IMR-90 (cell line): ENCODE results near the gene MAT2A. TPM values are rescaled to one million over a fixed set of nuclear protein-coding genes. Genes with fewer than 3 reads are reported as not detected.
A peak's percentile ranks its signal among the peaks of the same experiment; 100 is the strongest.

ENCODE experiments used
- ATAC-seq: fragments of 200-7000 bp; cut with Tn5 transposase; 2 replicates; pipeline ENCODE4 v1.9.1; 2020; ENCODE audit warnings: low read depth, mild to moderate bottlenecking, moderate library complexity
- Bru-seq: library from RNA; stranded (reverse); fragments of 400-500 nt; gene quantifications from one replicate; lab custom pipeline; 2021; lab: Mats Ljungman, UMichigan
- BruChase-seq, 2 experiments: library from RNA; stranded (reverse); fragments of 400-500 nt; gene quantifications; one replicate each; lab custom pipeline; 2021; lab: Mats Ljungman, UMichigan
- BruUV-seq: library from RNA; stranded (reverse); fragments of 400-500 nt; replicated peaks from 2 replicates; lab custom pipeline; 2021; lab: Mats Ljungman, UMichigan
- CTCF ChIA-PET: fragments of 300-600 bp; formaldehyde crosslinking; extraction: SDS; loops from one replicate; lab custom pipeline; 2021; ENCODE audit warnings: antibody characterized with exemption; lab: Yijun Ruan, JAX
- POLR2A ChIA-PET: fragments of 300-600 bp; sonication (Branson Sonifier 250); formaldehyde crosslinking; loops from one replicate; lab custom pipeline; 2022; ENCODE audit warnings: antibody characterized with exemption; ENCODE audit not compliant: unreplicated experiment; lab: Charles Lee
- DNase-seq: peaks from one replicate; pipeline ENCODE4 v3.0.0; 2013
- H2AFZ ChIP-seq: replicated peaks from 2 replicates; pipeline ENCODE3; 2013; ENCODE audit warnings: low read length, mild to moderate bottlenecking; ENCODE audit not compliant: poor library complexity
- H2AK5ac ChIP-seq: 2 replicates; pipeline ENCODE4 v1.6.1; 2013; ENCODE audit warnings: low read depth, low read length, inconsistent platforms
- H2AK9ac ChIP-seq: replicated peaks from 2 replicates; pipeline ENCODE3; 2013; ENCODE audit warnings: mild to moderate bottlenecking, low read depth, low read length, moderate library complexity; ENCODE audit not compliant: poor library complexity
- H2BK120ac ChIP-seq: 2 replicates; pipeline ENCODE4 v1.6.1; 2013; ENCODE audit warnings: low read depth, low read length, inconsistent platforms
- H2BK15ac ChIP-seq: 3 replicates; pipeline ENCODE4 v1.6.1; 2013; ENCODE audit warnings: low read depth, low read length, inconsistent platforms
- H2BK20ac ChIP-seq: 2 replicates; pipeline ENCODE4 v1.6.1; 2013; ENCODE audit warnings: low read depth, mild to moderate bottlenecking, inconsistent platforms, low read length, moderate library complexity
- H2BK5ac ChIP-seq: 2 replicates; pipeline ENCODE4 v1.6.1; 2013; ENCODE audit warnings: mild to moderate bottlenecking, low read depth, low read length, inconsistent platforms; ENCODE audit not compliant: poor library complexity, severe bottlenecking
- H3K14ac ChIP-seq: replicated peaks from 2 replicates; pipeline ENCODE4 v1.6.1; 2013; ENCODE audit warnings: low read depth, low read length, inconsistent platforms
- H3K18ac ChIP-seq: 2 replicates; pipeline ENCODE4 v1.6.1; 2013; ENCODE audit warnings: low read depth, low read length, control low read depth
- H3K23ac ChIP-seq: 2 replicates; pipeline ENCODE4 v1.6.1; 2013; ENCODE audit warnings: low read depth, low read length, inconsistent platforms
- H3K27ac ChIP-seq: 2 replicates; pipeline ENCODE4 v1.5.1; 2013; ENCODE audit warnings: mild to moderate bottlenecking, control low read depth, low read length; ENCODE audit not compliant: insufficient read depth
- H3K27me3 ChIP-seq: 2 replicates; pipeline ENCODE4 v1.6.1; 2013; ENCODE audit warnings: low read length; ENCODE audit not compliant: control insufficient read depth, insufficient read depth
- H3K36me3 ChIP-seq: 2 replicates; pipeline ENCODE4 v1.6.1; 2013; ENCODE audit warnings: low read length, mixed read lengths; ENCODE audit not compliant: control insufficient read depth, insufficient read depth
- H3K4ac ChIP-seq: 2 replicates; pipeline ENCODE4 v1.6.1; 2013; ENCODE audit warnings: low read depth, low read length, inconsistent platforms
- H3K4me1 ChIP-seq: 2 replicates; pipeline ENCODE4 v1.6.1; 2013; ENCODE audit warnings: low read length, mixed read lengths; ENCODE audit not compliant: control insufficient read depth, insufficient read depth
- H3K4me2 ChIP-seq: 2 replicates; pipeline ENCODE4 v1.6.1; 2013; ENCODE audit warnings: low read depth, mild to moderate bottlenecking, control low read depth, low read length, moderate library complexity
- H3K4me3 ChIP-seq: 2 replicates; pipeline ENCODE4 v1.5.1; 2013; ENCODE audit warnings: low read depth, mild to moderate bottlenecking, control low read depth, low read length, moderate library complexity; ENCODE audit not compliant: insufficient read depth
- H3K56ac ChIP-seq: 2 replicates; pipeline ENCODE4 v1.6.1; 2013; ENCODE audit warnings: low read length, inconsistent platforms; ENCODE audit not compliant: insufficient read depth; ENCODE audit errors: extremely low read depth
- H3K79me1 ChIP-seq, 2 experiments: 2 replicates each; pipeline ENCODE4 v1.6.1; 2013; ENCODE audit warnings: low read length in 2 of 2, inconsistent platforms in 1 of 2, low read depth in 1 of 2
- H3K9ac ChIP-seq: 2 replicates; pipeline ENCODE4 v1.6.1; 2013; ENCODE audit warnings: low read depth, low read length, control low read depth
- H3K9me1 ChIP-seq: 2 replicates; pipeline ENCODE4 v1.6.1; 2013; ENCODE audit warnings: low read length, inconsistent platforms; ENCODE audit not compliant: insufficient read depth
- H3K9me3 ChIP-seq: 2 replicates; pipeline ENCODE4 v1.6.1; 2013; ENCODE audit warnings: low read length; ENCODE audit not compliant: control insufficient read depth, insufficient read depth
- H4K20me1 ChIP-seq: 2 replicates; pipeline ENCODE4 v1.6.1; 2013; ENCODE audit warnings: low read length, inconsistent platforms; ENCODE audit not compliant: insufficient read depth
- H4K5ac ChIP-seq: 2 replicates; pipeline ENCODE4 v1.6.1; 2013; ENCODE audit warnings: mild to moderate bottlenecking, low read depth, low read length, control low read depth
- H4K8ac ChIP-seq, 2 experiments: 2 replicates each; pipeline ENCODE4 v1.6.1; 2013; ENCODE audit warnings: low read depth in 2 of 2, low read length in 2 of 2, control low read depth in 1 of 2, inconsistent platforms in 1 of 2
- H4K91ac ChIP-seq: 2 replicates; pipeline ENCODE4 v1.6.1; 2013; ENCODE audit warnings: low read depth, low read length, inconsistent platforms; ENCODE audit not compliant: insufficient read depth
- BHLHE40 ChIP-seq: fragments of 150-350 bp; IDR thresholded peaks from 2 replicates; pipeline ENCODE4 v1.6.1; 2016; ENCODE audit warnings: mild to moderate bottlenecking, low read depth, low read length
- FOS ChIP-seq: fragments of 150-350 bp; IDR thresholded peaks from 2 replicates; pipeline ENCODE4 v1.6.1; 2016; ENCODE audit warnings: low read depth, low read length
- MAFK ChIP-seq: IDR thresholded peaks from 2 replicates; pipeline ENCODE4 v1.6.1; 2012; ENCODE audit warnings: low read depth, low read length, improper control_type of control experiment
- MAZ ChIP-seq: IDR thresholded peaks from 2 replicates; pipeline ENCODE4 v1.6.1; 2012; ENCODE audit warnings: low read depth, mild to moderate bottlenecking, low read length, improper control_type of control experiment, moderate library complexity, borderline replicate concordance
- MXI1 ChIP-seq: IDR thresholded peaks from 2 replicates; pipeline ENCODE4 v1.6.1; 2012; ENCODE audit warnings: low read depth, mild to moderate bottlenecking, low read length, moderate library complexity, borderline replicate concordance
- NFE2L2 ChIP-seq: fragments of 150-350 bp; IDR thresholded peaks from 2 replicates; pipeline ENCODE4 v1.6.1; 2016; ENCODE audit warnings: low read depth, mild to moderate bottlenecking, low read length
- RAD21 ChIP-seq: IDR thresholded peaks from 2 replicates; pipeline ENCODE4 v1.6.1; 2012; ENCODE audit warnings: low read length, improper control_type of control experiment
- RFX5 ChIP-seq: IDR thresholded peaks from 2 replicates; pipeline ENCODE4 v1.8.0; 2012; ENCODE audit warnings: low read depth, mild to moderate bottlenecking, low read length, moderate library complexity
- SMC3 ChIP-seq: fragments of 150-350 bp; IDR thresholded peaks from 2 replicates; pipeline ENCODE4 v1.6.1; 2016; ENCODE audit warnings: low read depth, mild to moderate bottlenecking, antibody characterized with exemption, low read length, moderate library complexity
- USF2 ChIP-seq: fragments of 150-350 bp; IDR thresholded peaks from 2 replicates; pipeline ENCODE4 v1.6.1; 2017; ENCODE audit warnings: mild to moderate bottlenecking, antibody characterized with exemption, low read length, low read depth
- WGBS, 2 experiments: methylation state at CpG; one replicate each; pipeline versions ENCODE4 v1.1.5 to v1.1.7; 2013; ENCODE audit warnings: missing lambda C conversion rate in 2 of 2; ENCODE audit not compliant: insufficient read length in 1 of 2; ENCODE audit errors: extremely low coverage in 2 of 2; 5-methylcytosine and 5-hydroxymethylcytosine counted together
- dilution Hi-C: fragments of 300-500 bp; cut with HindIII; formaldehyde crosslinking; loops from one replicate; pipeline ENCODE4 v1.14.3; 2018; ENCODE audit warnings: low sequenced_read_pairs; ENCODE audit not compliant: unreplicated experiment
- in situ Hi-C: fragments of 300-500 bp; cut with MboI; formaldehyde crosslinking; loops from 3 replicates; pipeline ENCODE4 v1.14.3; 2019; ENCODE audit warnings: low sequenced_read_pairs, inconsistent platforms, mixed read lengths
- intact Hi-C: fragments of 100-400 bp; cut with micrococcal nuclease; formaldehyde crosslinking; loops from 2 replicates; pipeline ENCODE4 v1.10.0; 2022
- long read RNA-seq: library from polyadenylated mRNA; unstranded; transcript quantifications from one replicate; pipeline ENCODE4 v2.0.0, GENCODE V29; 2021; ENCODE audit not compliant: unreplicated experiment
- polyA plus RNA-seq, 3 experiments: library from polyadenylated mRNA; depleted of rRNA; stranded (reverse); fragments of >200 nt; gene quantifications; 2 replicates each; pipeline ENCODE4 v1.2.3, GENCODE V29; 2012; ENCODE audit warnings: low replicate concordance in 1 of 3
- total RNA-seq: library from RNA; depleted of rRNA; stranded (reverse); fragments of >200 nt; gene quantifications from 2 replicates; pipeline ENCODE4 v1.2.3, GENCODE V29; 2012; rRNA removed
- TF ChIP-seq, protein P1 (sequence below): conservative IDR thresholded peaks from 2 replicates; pipeline ENCODE4 v1.5.1; 2012; ENCODE audit warnings: mild to moderate bottlenecking, low read depth, low read length, improper control_type of control experiment

The MAT2A gene
- 94.1 and 98.9 TPM in 2 replicates for total RNA-seq
- polyA plus RNA-seq (2012; rRNA removed) = 158 and 223 TPM in 2 replicates
- polyA plus RNA-seq (2012; cell fraction: cytosol; rRNA removed) = 40.6 and 65.5 TPM in 2 replicates
- polyA plus RNA-seq (2012; cell fraction: nucleus; rRNA removed; ENCODE audit: low replicate concordance) = 581 and 1,265 TPM in 2 replicates
- Bru-seq, nascent RNA = percentile 100 among the genes with signal in this experiment
- percentile 95 among the genes with signal in this experiment for BruChase-seq, experiment 1, labeled RNA remaining after a 6-hour chase
- percentile 100 among the genes with signal in this experiment for BruChase-seq, experiment 2, labeled RNA remaining after a 2-hour chase
- long read RNA-seq, transcript MAT2A-201 (9 exons, 2,819 nt) = major isoform, 48 of 108 reads
- long read RNA-seq, partial matches to known transcripts = 25 of 108 reads
- long read RNA-seq, other reads (novel, unspliced or antisense) = 30 of 108 reads

DNA sequence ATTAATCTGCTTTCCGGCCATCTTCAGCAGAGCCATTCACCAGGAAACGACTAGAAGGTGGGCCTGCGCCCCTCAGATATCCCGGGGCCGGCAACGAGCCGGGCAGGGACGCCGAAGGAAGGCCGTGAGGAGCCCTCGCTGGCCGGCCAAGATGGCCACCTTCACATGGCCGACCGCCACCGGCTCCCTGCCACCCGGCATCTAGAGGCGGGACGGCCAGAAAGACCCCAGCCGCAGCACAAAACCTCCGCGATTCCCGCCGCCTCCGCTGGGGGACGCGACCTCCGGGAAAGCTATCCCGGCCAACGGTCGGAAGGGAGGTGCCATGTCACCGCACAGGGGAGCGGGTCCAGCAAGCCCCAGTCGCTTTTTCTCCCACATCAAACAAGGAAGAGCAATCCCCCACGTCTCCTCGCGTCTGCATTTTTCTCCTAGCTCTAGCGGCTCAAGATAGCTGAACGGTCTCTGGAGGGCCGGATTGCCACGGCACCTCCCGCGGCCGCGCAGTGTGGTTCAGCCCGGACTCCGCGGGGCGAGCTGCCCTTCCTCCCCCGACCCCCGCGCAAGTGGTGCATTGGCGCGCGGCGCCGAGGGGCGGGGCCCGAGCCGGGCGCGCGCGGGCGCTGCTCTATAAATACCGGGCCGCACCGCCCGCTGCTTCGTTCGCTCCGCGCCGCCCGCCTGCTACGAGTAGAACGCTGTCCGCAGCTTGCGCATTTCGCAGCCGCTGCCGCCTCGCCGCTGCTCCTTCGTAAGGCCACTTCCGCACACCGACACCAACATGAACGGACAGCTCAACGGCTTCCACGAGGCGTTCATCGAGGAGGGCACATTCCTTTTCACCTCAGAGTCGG, at the start of gene MAT2A:
MAT2A (plus strand) TSS at position 662 of the 854 bp plus-strand sequence; CDS start at position 782, 120 bp downstream.
- H3K18ac ChIP-seq = peak within 1 kb of the TSS; percentile 98
- WGBS, 2 experiments = 0% methylated on average over 66 of the region's 92 CpGs; no CpG with 5 or more reads in 1 of the 2 experiments
- H3K9me1 ChIP-seq = peaks cover 8% of the 10 kb centered on the region; the same call in 1 of the 2 replicates
- peak within 1 kb of the TSS; percentile 99 for H2BK120ac ChIP-seq
- no peaks in the 10 kb centered on the region for H3K27me3 ChIP-seq
- peak within 1 kb of the TSS; percentile 100 for H4K91ac ChIP-seq
- intact Hi-C loops = loop anchor here (1.0 to 10.0 kb wide), 5 partner anchors 32 to 474 kb away; no protein-coding TSS in a partner anchor
- ATAC-seq (peak; percentile 85), DNase-seq (peak; percentile 90)
- H3K36me3 ChIP-seq = peaks cover 18% of the 10 kb centered on the region
- peak within 1 kb of the TSS; percentile 100 for H3K4ac ChIP-seq
- peak within 1 kb of the TSS; percentile 99 for H2BK20ac ChIP-seq
- dilution Hi-C loops = no loop called here
- ChIA-PET CTCF (interaction anchor here (0.8 to 2.4 kb wide), 8 partner anchors 8 to 119 kb away, joined by 3 to 7 read pairs (median 3); no protein-coding TSS in a partner anchor), POLR2A (interaction anchor here (0.6 to 3.6 kb wide), 14 partner anchors 12 to 119 kb away, joined by 3 to 42 read pairs (median 4); no protein-coding TSS in a partner anchor)
- H2BK15ac ChIP-seq = peak within 1 kb of the TSS; percentile 99
- H2AFZ ChIP-seq = peak within 1 kb of the TSS; percentile 94
- peak within 1 kb of the TSS; percentile 100 for H3K56ac ChIP-seq
- H3K27ac ChIP-seq = peak within 1 kb of the TSS; percentile 92
- H2AK9ac ChIP-seq = peak within 1 kb of the TSS; percentile 100
- BruUV-seq = TSS peak; percentile 78
- H4K20me1 ChIP-seq = peaks cover 47% of the 10 kb centered on the region
- peak within 1 kb of the TSS; percentile 100 for H3K14ac ChIP-seq
- H3K4me1 ChIP-seq = peaks cover 8% of the 10 kb centered on the region
- H2BK5ac ChIP-seq = peak within 1 kb of the TSS; percentile 94
- peak within 1 kb of the TSS; percentile 97 for H3K9ac ChIP-seq
- peak within 1 kb of the TSS; percentile 78 for H3K4me3 ChIP-seq
- in situ Hi-C loops = no loop called here
- peaks cover 20 to 41% of the 10 kb centered on the region in 2 experiments for H3K79me1 ChIP-seq
- H3K23ac ChIP-seq = peak within 1 kb of the TSS; percentile 99
- peak within 1 kb of the TSS; percentile 97 to 99 for H4K8ac ChIP-seq
- H4K5ac ChIP-seq = peak within 1 kb of the TSS; percentile 95
- no peaks in the 10 kb centered on the region for H3K9me3 ChIP-seq
- peak within 1 kb of the TSS; percentile 98 for H2AK5ac ChIP-seq
- peak within 1 kb of the TSS; percentile 85 for H3K4me2 ChIP-seq
- TF ChIP-seq MAZ (peak; percentile 95; the same call in 1 of the 2 replicates), FOS (no peak), NFE2L2 (peak; percentile 42; the same call in 1 of the 2 replicates), MXI1 (peak; percentile 50; the same call in 1 of the 2 replicates), SMC3 (peak; percentile 40), MAFK (no peak), RFX5 (no peak), USF2 (0 out of 2 replicates have a peak, but pooled peaks have one; percentile 3), RAD21 (peak; percentile 50), BHLHE40 (peak; percentile 97)
- TF ChIP-seq, protein P1, sequence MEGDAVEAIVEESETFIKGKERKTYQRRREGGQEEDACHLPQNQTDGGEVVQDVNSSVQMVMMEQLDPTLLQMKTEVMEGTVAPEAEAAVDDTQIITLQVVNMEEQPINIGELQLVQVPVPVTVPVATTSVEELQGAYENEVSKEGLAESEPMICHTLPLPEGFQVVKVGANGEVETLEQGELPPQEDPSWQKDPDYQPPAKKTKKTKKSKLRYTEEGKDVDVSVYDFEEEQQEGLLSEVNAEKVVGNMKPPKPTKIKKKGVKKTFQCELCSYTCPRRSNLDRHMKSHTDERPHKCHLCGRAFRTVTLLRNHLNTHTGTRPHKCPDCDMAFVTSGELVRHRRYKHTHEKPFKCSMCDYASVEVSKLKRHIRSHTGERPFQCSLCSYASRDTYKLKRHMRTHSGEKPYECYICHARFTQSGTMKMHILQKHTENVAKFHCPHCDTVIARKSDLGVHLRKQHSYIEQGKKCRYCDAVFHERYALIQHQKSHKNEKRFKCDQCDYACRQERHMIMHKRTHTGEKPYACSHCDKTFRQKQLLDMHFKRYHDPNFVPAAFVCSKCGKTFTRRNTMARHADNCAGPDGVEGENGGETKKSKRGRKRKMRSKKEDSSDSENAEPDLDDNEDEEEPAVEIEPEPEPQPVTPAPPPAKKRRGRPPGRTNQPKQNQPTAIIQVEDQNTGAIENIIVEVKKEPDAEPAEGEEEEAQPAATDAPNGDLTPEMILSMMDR = peak; percentile 66
